NCI-H1105 (cell line): ENCODE results near the gene GPR34.

Experiments
- DNase-seq: peaks from one replicate; lab custom pipeline; 2025; lab: John Stamatoyannopoulos, UW

The GPR34 gene

GRCh38 chrX:41737065-41737464 lies 48.3 kb downstream of the GPR34 start:
- no peak for DNase-seq

- no peak for DNase-seq
Observed at GRCh38 chrX:41739871-41740270, 51.1 kb downstream of the GPR34 start.
